OCI-LY3 (cell line): ENCODE measurements around the gene TPBGL.

Source experiments
- H2AFZ ChIP-seq: fragments of 200-600, 300-600 bp; shearing (Covaris generic); 2 replicates; pipeline ENCODE4 v1.6.0; 2014; ENCODE audit warnings: antibody characterized with exemption, low read depth, low read length
- H3K27ac ChIP-seq: fragments of 200-600, 300-600 bp; sonication (generic); 2 replicates; pipeline ENCODE4 v1.5.1; 2014; ENCODE audit warnings: mild to moderate bottlenecking, low read length, moderate library complexity, mixed read lengths
- H3K27me3 ChIP-seq: fragments of 200-600, 300-600 bp; sonication (generic); 2 replicates; pipeline ENCODE4 v1.6.1; 2014; ENCODE audit warnings: low read depth, low read length, mixed read lengths
- H3K36me3 ChIP-seq: fragments of 200-600, 300-600 bp; sonication (generic); replicated peaks from 2 replicates; pipeline ENCODE3; 2014; ENCODE audit warnings: low read depth, low read length, mixed read lengths
- H3K4me1 ChIP-seq: fragments of 300-600, 200-600 bp; sonication (generic); 2 replicates; pipeline ENCODE4 v1.6.1; 2014; ENCODE audit warnings: low read length, mixed read lengths
- H3K4me2 ChIP-seq: fragments of 200-600, 300-600 bp; sonication (generic); 2 replicates; pipeline ENCODE4 v1.6.1; 2014; ENCODE audit warnings: low read length, mixed read lengths
- H3K4me3 ChIP-seq: fragments of 300-600, 200-600 bp; sonication (generic); 2 replicates; pipeline ENCODE4 v1.5.1; 2014; ENCODE audit warnings: antibody characterized with exemption, mild to moderate bottlenecking, low read length, moderate library complexity
- H3K79me2 ChIP-seq: fragments of 300-600, 200-600 bp; shearing (Covaris generic); 2 replicates; pipeline ENCODE4 v1.6.1; 2014; ENCODE audit warnings: mild to moderate bottlenecking, low read length, mixed read lengths
- H3K9ac ChIP-seq: fragments of 300-600, 200-600 bp; shearing (Covaris generic); 2 replicates; pipeline ENCODE4 v1.6.0; 2014; ENCODE audit warnings: mild to moderate bottlenecking, low read length, moderate library complexity
- H3K9me3 ChIP-seq: fragments of 200-600, 300-600 bp; shearing (Covaris generic); 2 replicates; pipeline ENCODE4 v1.6.1; 2014; ENCODE audit warnings: low read length, mixed read lengths; ENCODE audit not compliant: insufficient read depth
- H4K20me1 ChIP-seq: fragments of 200-600, 300-600 bp; sonication (generic); 2 replicates; pipeline ENCODE4 v1.6.1; 2016; ENCODE audit warnings: low read length, mixed read lengths; ENCODE audit not compliant: insufficient read depth
- EZH2phosphoT487 ChIP-seq: fragments of 200-600 bp; shearing (Covaris generic); IDR thresholded peaks from 2 replicates; pipeline ENCODE4 v1.6.1; 2018; ENCODE audit warnings: antibody characterized with exemption, mixed run types, low read depth
- TF ChIP-seq, protein P1 (sequence below): fragments of 200-600, 300-600 bp; sonication (generic); IDR thresholded peaks from 2 replicates; pipeline ENCODE4 v1.5.1; 2014; ENCODE audit warnings: antibody characterized with exemption, low read length, low read depth

The TPBGL gene

GRCh38 chr11:75269896-75270295 is 29.3 kb downstream of the TPBGL start:
- Histone ChIP-seq H3K9ac (no peak overlapping the region), H4K20me1 (no peaks in the 10 kb centered on the region), H2AFZ (no peak overlapping the region), H3K4me3 (no peak overlapping the region), H3K27ac (no peak overlapping the region), H3K79me2 (no peaks in the 10 kb centered on the region), H3K4me1 (peaks cover 14% of the 10 kb centered on the region), H3K4me2 (no peak overlapping the region), H3K36me3 (no peaks in the 10 kb centered on the region), H3K9me3 (no peaks in the 10 kb centered on the region), H3K27me3 (0 out of 2 replicates have a peak, but pooled peaks cover 11% of the 10 kb centered on the region)
- TF ChIP-seq, protein P1, sequence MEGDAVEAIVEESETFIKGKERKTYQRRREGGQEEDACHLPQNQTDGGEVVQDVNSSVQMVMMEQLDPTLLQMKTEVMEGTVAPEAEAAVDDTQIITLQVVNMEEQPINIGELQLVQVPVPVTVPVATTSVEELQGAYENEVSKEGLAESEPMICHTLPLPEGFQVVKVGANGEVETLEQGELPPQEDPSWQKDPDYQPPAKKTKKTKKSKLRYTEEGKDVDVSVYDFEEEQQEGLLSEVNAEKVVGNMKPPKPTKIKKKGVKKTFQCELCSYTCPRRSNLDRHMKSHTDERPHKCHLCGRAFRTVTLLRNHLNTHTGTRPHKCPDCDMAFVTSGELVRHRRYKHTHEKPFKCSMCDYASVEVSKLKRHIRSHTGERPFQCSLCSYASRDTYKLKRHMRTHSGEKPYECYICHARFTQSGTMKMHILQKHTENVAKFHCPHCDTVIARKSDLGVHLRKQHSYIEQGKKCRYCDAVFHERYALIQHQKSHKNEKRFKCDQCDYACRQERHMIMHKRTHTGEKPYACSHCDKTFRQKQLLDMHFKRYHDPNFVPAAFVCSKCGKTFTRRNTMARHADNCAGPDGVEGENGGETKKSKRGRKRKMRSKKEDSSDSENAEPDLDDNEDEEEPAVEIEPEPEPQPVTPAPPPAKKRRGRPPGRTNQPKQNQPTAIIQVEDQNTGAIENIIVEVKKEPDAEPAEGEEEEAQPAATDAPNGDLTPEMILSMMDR = no peak
- TF ChIP-seq EZH2phosphoT487 = no peak

DNA sequence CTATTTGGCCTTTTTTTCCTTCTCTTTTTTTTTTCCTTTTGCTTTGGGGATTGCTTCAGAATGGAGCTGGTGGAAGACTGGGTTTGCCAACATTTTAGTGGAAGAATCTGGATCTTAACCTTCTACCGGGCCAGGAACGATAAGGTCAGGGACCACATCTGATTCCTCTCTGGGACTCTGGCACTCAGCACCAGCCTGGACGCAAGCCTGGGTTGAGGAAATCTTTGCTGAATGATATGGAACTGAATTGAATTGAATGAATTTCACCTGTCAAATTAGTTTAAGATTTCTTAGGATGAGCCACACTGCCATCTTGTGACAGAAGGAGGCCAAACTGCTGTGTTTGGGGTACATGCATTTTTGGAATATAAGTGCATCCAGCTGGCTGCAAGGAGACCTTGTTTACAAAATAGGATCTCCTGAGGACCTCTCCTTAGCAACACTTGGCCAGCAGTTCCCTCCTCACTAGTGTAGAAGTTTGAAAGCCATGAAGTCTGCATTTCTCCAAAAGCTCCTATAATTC is 30.4 kb downstream of the TPBGL start:
- no peak for TF ChIP-seq EZH2phosphoT487
- TF ChIP-seq, protein P1 = peak; percentile 85
- Histone ChIP-seq H3K36me3 (no peaks in the 10 kb centered on the region), H3K4me2 (no peak overlapping the region), H3K9ac (no peak overlapping the region), H3K27ac (no peak overlapping the region), H3K4me1 (peaks cover 8% of the 10 kb centered on the region), H2AFZ (no peak overlapping the region), H3K79me2 (no peaks in the 10 kb centered on the region), H3K27me3 (0 out of 2 replicates have a peak, but pooled peaks cover 11% of the 10 kb centered on the region), H3K9me3 (no peaks in the 10 kb centered on the region), H4K20me1 (no peaks in the 10 kb centered on the region), H3K4me3 (no peak overlapping the region)

- H3K4me3 ChIP-seq = no peak overlapping the region
- H3K27me3 ChIP-seq = 0 out of 2 replicates have a peak, but pooled peaks cover 11% of the 10 kb centered on the region
- no peak overlapping the region for H2AFZ ChIP-seq
- H3K4me1 ChIP-seq = 0 out of 2 replicates have a peak, but pooled peaks cover 4% of the 10 kb centered on the region
- no peaks in the 10 kb centered on the region for H4K20me1 ChIP-seq
- H3K9ac ChIP-seq = no peak overlapping the region
- no peaks in the 10 kb centered on the region for H3K36me3 ChIP-seq
- TF ChIP-seq, protein P1 = no peak
- no peak for TF ChIP-seq EZH2phosphoT487
- H3K4me2 ChIP-seq = no peak overlapping the region
- H3K79me2 ChIP-seq = no peaks in the 10 kb centered on the region
- H3K9me3 ChIP-seq = no peaks in the 10 kb centered on the region
- no peak overlapping the region for H3K27ac ChIP-seq
These were observed 31.2 kb downstream of the TPBGL start for GRCh38 chr11:75271730-75272129.

GRCh38 chr11:75272391-75272790 is 31.8 kb downstream of the TPBGL start:
- H3K9me3 ChIP-seq = no peaks in the 10 kb centered on the region
- no peaks in the 10 kb centered on the region for H3K36me3 ChIP-seq
- no peak overlapping the region for H3K27ac ChIP-seq
- peak overlapping the region; percentile 52 for H3K4me3 ChIP-seq
- no peaks in the 10 kb centered on the region for H3K79me2 ChIP-seq
- no peaks in the 10 kb centered on the region for H4K20me1 ChIP-seq
- peak overlapping the region; percentile 13; the same call in 1 of the 2 replicates for H2AFZ ChIP-seq
- no peak for TF ChIP-seq EZH2phosphoT487
- TF ChIP-seq, protein P1 = no peak
- 0 out of 2 replicates have a peak, but pooled peaks cover 4% of the 10 kb centered on the region for H3K4me1 ChIP-seq
- H3K27me3 ChIP-seq = 0 out of 2 replicates have a peak, but pooled peaks cover 11% of the 10 kb centered on the region
- peak overlapping the region; percentile 17; the same call in 1 of the 2 replicates for H3K9ac ChIP-seq
- H3K4me2 ChIP-seq = peak overlapping the region; percentile 47
